ENCODE results near the gene SPAST. TPM values are rescaled to one million over a fixed set of nuclear protein-coding genes. Genes with fewer than 3 reads are reported as not detected.
"Not testable (repeated sequence)": the region's sequence is repeated elsewhere in the genome, so short reads cannot be mapped to it uniquely, and the experiment has no call there.

Gene SPAST
- total and polyA plus RNA-seq, 2 donors (not counting 1 experiment from before 2014, with no cell fraction given): 6.2 to 26.8 TPM

GRCh38 chr2:32051836-32052439 lies 11.4 kb upstream of the SPAST start:
- no peak for ATAC-seq (ENCODE audit: low read depth)
- POLR2A ChIA-PET: no interaction called here
- 100% methylated on average over 1 of the region's 11 CpGs for WGBS (ENCODE audit: insufficient coverage)

GRCh38 chr2:32054583-32054982 lies 8.8 kb upstream of the SPAST start:
- H3K27me3 Mint-ChIP-seq; intact Hi-C loops (cut with micrococcal nuclease); H3K27me3 ChIP-seq (replicated peaks in 1 of 4; ENCODE audit: control extremely low read depth in 1 of 4, control insufficient read depth in 3 of 4, insufficient read depth in 4 of 4, low read length in 3 of 4); H3K79me2 ChIP-seq (ENCODE audit: control insufficient read depth, insufficient read depth, low read length); H3K36me3 ChIP-seq (replicated peaks in 1 of 2; ENCODE audit: control extremely low read depth in 1 of 2, control insufficient read depth in 1 of 2, extremely low read depth in 1 of 2, insufficient read depth in 2 of 2, low read length in 1 of 2); H3K9me3 Mint-ChIP-seq (ENCODE audit: insufficient read depth); H2AFZ ChIP-seq (ENCODE audit: insufficient read depth, low read depth, low read length, poor library complexity, severe bottlenecking); H3K4me3 ChIP-seq (ENCODE audit: control extremely low read depth in 1 of 5, extremely low read depth in 1 of 5, insufficient read depth in 1 of 5, low read depth in 2 of 5, low read length in 4 of 5); H3K4me2 ChIP-seq (replicated peaks; ENCODE audit: low read depth, low read length, poor library complexity, severe bottlenecking); H3K9ac ChIP-seq (ENCODE audit: low read length); H3K4me1 ChIP-seq (ENCODE audit: control insufficient read depth in 2 of 2, insufficient read depth in 2 of 2, low read length in 2 of 2); H4K20me1 ChIP-seq (ENCODE audit: control insufficient read depth, insufficient read depth, low read length, poor library complexity, severe bottlenecking); H3K27ac Mint-ChIP-seq; ATAC-seq (ENCODE audit: low read depth); H3K4me1 Mint-ChIP-seq; POLR2A ChIA-PET; DNase-seq; H3K4me3 Mint-ChIP-seq; H3K27ac ChIP-seq (ENCODE audit: low read length in 2 of 2); H3K9me3 ChIP-seq (ENCODE audit: control extremely low read depth in 1 of 3, control insufficient read depth in 2 of 3, insufficient read depth in 1 of 3, low read length in 2 of 3): not testable (repeated sequence)
- CTCF ChIA-PET: interaction anchor here (0.7 kb wide), 1 partner anchor 323 kb away, joined by 3 read pairs; no protein-coding TSS in a partner anchor
- no CpG with 5 or more reads among the region's 3 CpGs for WGBS (ENCODE audit: insufficient coverage)

More at GRCh38 chr2:32051836-32052439, 11.4 kb upstream of the SPAST start:
- no peak for DNase-seq
- TF ChIP-seq CTCF (IDR thresholded peaks at IDR 0.05) (no peak), EZH2 (IDR thresholded peaks at IDR 0.05; ENCODE audit: borderline replicate concordance, insufficient read depth, low read depth, low read length, poor library complexity, severe bottlenecking) (no peak)
- no peaks in the 10 kb centered on the region for H3K36me3 ChIP-seq (replicated peaks in 1 of 2; ENCODE audit: control extremely low read depth in 1 of 2, control insufficient read depth in 1 of 2, extremely low read depth in 1 of 2, insufficient read depth in 2 of 2, low read length in 1 of 2)
- no peaks in the 10 kb centered on the region for H3K27me3 Mint-ChIP-seq
- no peak overlapping the region for H3K27ac ChIP-seq (ENCODE audit: low read length in 2 of 2)
- no peak overlapping the region for H3K4me2 ChIP-seq (replicated peaks; ENCODE audit: low read depth, low read length, poor library complexity, severe bottlenecking)
- no peak overlapping the region for H3K27ac Mint-ChIP-seq
- no peaks in the 10 kb centered on the region for H3K4me1 Mint-ChIP-seq
- H3K27me3 ChIP-seq (replicated peaks in 1 of 4; ENCODE audit: control extremely low read depth in 1 of 4, control insufficient read depth in 3 of 4, insufficient read depth in 4 of 4, low read length in 3 of 4): no peaks in the 10 kb centered on the region
- intact Hi-C loops (cut with micrococcal nuclease): no loop called here
- no peak overlapping the region for H2AFZ ChIP-seq (ENCODE audit: insufficient read depth, low read depth, low read length, poor library complexity, severe bottlenecking)
- H3K4me3 Mint-ChIP-seq: no peak overlapping the region
- CTCF ChIA-PET: no interaction called here
- H3K9ac ChIP-seq (ENCODE audit: low read length): no peak overlapping the region
- no peaks in the 10 kb centered on the region for H3K79me2 ChIP-seq (ENCODE audit: control insufficient read depth, insufficient read depth, low read length)
- H4K20me1 ChIP-seq (ENCODE audit: control insufficient read depth, insufficient read depth, low read length, poor library complexity, severe bottlenecking): no peaks in the 10 kb centered on the region
- no peak overlapping the region for H3K4me3 ChIP-seq (ENCODE audit: control extremely low read depth in 1 of 5, extremely low read depth in 1 of 5, insufficient read depth in 1 of 5, low read depth in 2 of 5, low read length in 4 of 5)
- H3K9me3 Mint-ChIP-seq (ENCODE audit: insufficient read depth): no peaks in the 10 kb centered on the region
- H3K9me3 ChIP-seq (ENCODE audit: control extremely low read depth in 1 of 3, control insufficient read depth in 2 of 3, insufficient read depth in 1 of 3, low read length in 2 of 3): no peaks in the 10 kb centered on the region
- no peaks in the 10 kb centered on the region for H3K4me1 ChIP-seq (ENCODE audit: control insufficient read depth in 2 of 2, insufficient read depth in 2 of 2, low read length in 2 of 2)
